H1 (cell line): Measurements from ENCODE around the gene GIPR. TPM values are rescaled to one million over a fixed set of nuclear protein-coding genes. Genes with fewer than 3 reads are reported as not detected.

Experiments used
- CHD7 ChIP-seq: fragments of 300-600 bp; sonication (generic); IDR thresholded peaks from 2 replicates; pipeline ENCODE4 v1.7.1; 2012; ENCODE audit warnings: low read length, moderate library complexity, mild to moderate bottlenecking, inconsistent platforms; ENCODE audit not compliant: insufficient replicate concordance
- CTBP2 ChIP-seq: IDR thresholded peaks from 2 replicates; pipeline ENCODE4 v1.7.0; 2011; ENCODE audit warnings: borderline replicate concordance, mild to moderate bottlenecking, moderate library complexity, mixed read lengths, low read length; ENCODE audit not compliant: insufficient read depth, insufficient read length
- SIRT6 ChIP-seq: IDR thresholded peaks from one replicate; pipeline ENCODE4 v1.7.1; 2012; ENCODE audit warnings: low read length, inconsistent platforms
- SP4 ChIP-seq: IDR thresholded peaks from 2 replicates; pipeline ENCODE4 v1.6.1; 2012; ENCODE audit warnings: low read length, inconsistent platforms
- SRF ChIP-seq: IDR thresholded peaks from 2 replicates; pipeline ENCODE4 v1.6.1; 2011; ENCODE audit warnings: mild to moderate bottlenecking, low read depth, low read length, moderate library complexity
- polyA plus RNA-seq, 7 experiments: library from polyadenylated mRNA; depleted of rRNA in 3 of 7; stranded (reverse) in 5 of 7; unstranded in 2 of 7; fragments of >200 nt in 5 of 7; fragments of 200-250 nt in 2 of 7; gene quantifications; 1 replicate in 5 of 7; 2 replicates in 1 of 7; 4 replicates in 1 of 7; pipeline versions ENCODE4 v1.2.1 to v1.2.3, GENCODE V29; 2011 to 2013; ENCODE audit warnings: missing spikeins in 2 of 7, mixed read lengths in 2 of 7
- total RNA-seq: library from RNA; stranded (reverse); fragmentation: NEBNext Ultra II Directional; extraction: Animal tissue kit (Norgen Biotek cat#: 25700); gene quantifications from 2 replicates; pipeline ENCODE4 v1.2.1, GENCODE V29; 2021

Gene GIPR
- total and polyA plus RNA-seq, 2 of the 8 experiments (the other 6 are each of a cell fraction or from before 2014, with no cell fraction given), result 0.42 to 1.3 TPM

GRCh38 chr19:45623984-45624383 is 44.0 kb upstream of the GIPR start (continued):
- no peak for TF ChIP-seq CHD7
- no peak for TF ChIP-seq SP4
- TF ChIP-seq SIRT6, result no peak
- TF ChIP-seq SRF, result no peak
- TF ChIP-seq CTBP2, result no peak
- TF ChIP-seq, all 59 proteins: peak for 0
